Pancreas (tissue), 10 donors: ENCODE data around the gene ACTN4. TPM values are rescaled to one million over a fixed set of nuclear protein-coding genes. Genes with fewer than 3 reads are reported as not detected.

Experiments used
- ATAC-seq, 4 donors: fragments of 200-7000 bp; cut with Tn5 transposase; one replicate each; pipeline versions ENCODE4 v1.8.0 to v1.9.1; 2020; ENCODE audit warnings: mild to moderate bottlenecking in 4 of 4, moderate library complexity in 4 of 4
- DNase-seq, 6 donors: peaks; one replicate each; pipeline ENCODE4 v3.0.0-alpha.2; 2020
- FAIRE-seq: peaks from 2 replicates; lab custom pipeline; 2012; peaks lifted over from hg19 to GRCh38; lab: Jason Lieb, UNC
- H3K27ac ChIP-seq, 4 donors: fragments of 200-600 bp; sonication (generic); 1 replicate in 3 of 4; 2 replicates in 1 of 4; pipeline versions ENCODE4 v1.5.0 to v1.8.0; 2020
- H3K27me3 ChIP-seq, 4 donors: fragments of 200-600 bp; one replicate each; pipeline ENCODE4 v1.8.0; 2021
- H3K36me3 ChIP-seq, 3 donors: fragments of 200-600 bp; sonication (generic) in 1 of 3; one replicate each; pipeline versions ENCODE4 v1.5.0 to v1.8.0; 2020 to 2021
- H3K4me1 ChIP-seq, 3 donors: fragments of 200-600 bp; one replicate each; pipeline ENCODE4 v1.8.0; 2021
- H3K4me3 ChIP-seq, 4 donors: fragments of 200-600 bp; sonication (generic) in 2 of 4; one replicate each; pipeline versions ENCODE4 v1.5.0 to v1.8.0; 2020 to 2021
- H3K9me3 ChIP-seq, 4 donors: fragments of 200-600 bp; one replicate each; pipeline ENCODE4 v1.8.0; 2021
- WGBS, 2 donors: extraction: QIAGEN DNeasy Blood & Tissue Kit; methylation state at CpG; one replicate each; pipeline ENCODE4 v1.1.7; 2013; 5-methylcytosine and 5-hydroxymethylcytosine counted together
- intact Hi-C, 3 donors: fragments of 100-400 bp; cut with DNase I; formaldehyde crosslinking; loops; one replicate each; pipeline versions ENCODE4 v1.11.1 to v1.14.2; 2022
- polyA plus RNA-seq, 2 donors: library from polyadenylated mRNA; stranded (reverse); fragments of 200-250 nt; gene quantifications; one replicate each; pipeline ENCODE4 v1.2.3, GENCODE V29; 2013
- total RNA-seq, 6 donors: library from RNA; stranded (reverse); fragmentation: NEBNext Ultra II Directional in 4 of 6; extraction: Animal tissue kit (Norgen Biotek cat#: 25700) in 4 of 6; gene quantifications; one replicate each; pipeline versions ENCODE4 v1.2.1 to v1.2.4, GENCODE V29; 2021 to 2023
- TF ChIP-seq, protein P1 (sequence below), 4 donors: fragments of 200-600 bp; sonication (generic) in 3 of 4; IDR thresholded peaks; one replicate each; pipeline versions ENCODE4 v1.5.0 to v1.8.0; 2021; ENCODE audit warnings: antibody characterized with exemption in 4 of 4
- donor health status: healthy with polysubstance abuse.
- donor health status: DM: no; HTN: no; CAD: no; lungs with moderate emphysema.
- donor health status: DM: no; HTN: no; CAD: no.
- donor health status: control.
- donor health status: control.
- donor health status: Bipolar disorder and iron deficiency.
- donor health status: DM: yes; HTN: yes; CAD: no.
- donor health status: DM: no; HTN: no; CAD: no.
- donor health status: DM: no; HTN: no; CAD: no.
- donor health status: DM: yes; HTN: yes; CAD: no.

ACTN4 gene
- total and polyA plus RNA-seq, 8 donors = 98.2 to 284 (median 187) TPM

DNA sequence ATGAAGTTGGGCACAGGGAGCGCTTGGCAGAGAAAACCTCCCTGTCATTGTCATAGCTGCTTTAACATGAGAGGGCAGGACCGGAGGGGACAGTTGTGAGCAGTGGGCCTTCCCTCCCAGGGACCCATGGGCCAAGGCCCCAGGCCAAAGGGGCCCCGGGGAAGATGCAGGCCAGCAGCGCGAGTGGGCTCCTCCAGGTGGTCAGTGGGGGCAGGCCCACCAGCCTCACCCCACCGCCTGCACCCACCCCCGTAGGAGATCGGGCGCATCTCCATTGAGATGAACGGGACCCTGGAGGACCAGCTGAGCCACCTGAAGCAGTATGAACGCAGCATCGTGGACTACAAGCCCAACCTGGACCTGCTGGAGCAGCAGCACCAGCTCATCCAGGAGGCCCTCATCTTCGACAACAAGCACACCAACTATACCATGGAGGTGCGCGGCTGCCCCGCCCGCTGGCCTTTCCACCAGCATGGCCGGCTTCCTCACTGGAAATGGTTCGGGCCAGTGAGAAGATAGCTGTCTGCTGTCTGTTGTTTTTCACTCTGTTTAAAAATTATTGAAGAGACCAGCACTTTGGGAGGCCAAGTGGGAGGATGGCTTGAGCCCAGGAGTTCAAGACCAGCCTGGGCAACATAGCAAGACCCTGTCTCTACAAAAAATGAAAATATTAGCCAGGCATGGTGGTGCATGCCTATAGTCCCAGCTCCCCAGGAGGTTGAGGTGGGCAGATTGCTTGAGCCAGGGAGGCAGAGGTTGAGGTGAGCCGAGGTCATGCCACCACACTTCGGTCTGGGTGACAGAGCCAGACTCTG, 78.2 kb downstream of the ACTN4 start:
- H3K4me1 ChIP-seq = peaks cover 0 to 3% (median 0%) of the 10 kb centered on the region in 3 donors
- DNase-seq (peak in 2 of 6 donors; percentile 27 to 49), FAIRE-seq (no peak), ATAC-seq (no peak)
- H3K9me3 ChIP-seq = no peaks in the 10 kb centered on the region
- TF ChIP-seq, protein P1, sequence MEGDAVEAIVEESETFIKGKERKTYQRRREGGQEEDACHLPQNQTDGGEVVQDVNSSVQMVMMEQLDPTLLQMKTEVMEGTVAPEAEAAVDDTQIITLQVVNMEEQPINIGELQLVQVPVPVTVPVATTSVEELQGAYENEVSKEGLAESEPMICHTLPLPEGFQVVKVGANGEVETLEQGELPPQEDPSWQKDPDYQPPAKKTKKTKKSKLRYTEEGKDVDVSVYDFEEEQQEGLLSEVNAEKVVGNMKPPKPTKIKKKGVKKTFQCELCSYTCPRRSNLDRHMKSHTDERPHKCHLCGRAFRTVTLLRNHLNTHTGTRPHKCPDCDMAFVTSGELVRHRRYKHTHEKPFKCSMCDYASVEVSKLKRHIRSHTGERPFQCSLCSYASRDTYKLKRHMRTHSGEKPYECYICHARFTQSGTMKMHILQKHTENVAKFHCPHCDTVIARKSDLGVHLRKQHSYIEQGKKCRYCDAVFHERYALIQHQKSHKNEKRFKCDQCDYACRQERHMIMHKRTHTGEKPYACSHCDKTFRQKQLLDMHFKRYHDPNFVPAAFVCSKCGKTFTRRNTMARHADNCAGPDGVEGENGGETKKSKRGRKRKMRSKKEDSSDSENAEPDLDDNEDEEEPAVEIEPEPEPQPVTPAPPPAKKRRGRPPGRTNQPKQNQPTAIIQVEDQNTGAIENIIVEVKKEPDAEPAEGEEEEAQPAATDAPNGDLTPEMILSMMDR (IDR thresholded peaks at IDR 0.05) = no peak
- intact Hi-C loops = loop anchor here in 1 of 3 donors (5.0 kb wide), 1 partner anchor 78 kb away; the partner anchor contains the start of gene ACTN4
- 93 to 95% methylated on average over 21 of the region's 21 CpGs for WGBS, 2 donors
- no peak overlapping the region for H3K27ac ChIP-seq
- H3K27me3 ChIP-seq = no peaks in the 10 kb centered on the region
- H3K36me3 ChIP-seq = peaks cover 9 to 83% (median 58%) of the 10 kb centered on the region in 3 donors
- H3K4me3 ChIP-seq = no peak overlapping the region

DNA sequence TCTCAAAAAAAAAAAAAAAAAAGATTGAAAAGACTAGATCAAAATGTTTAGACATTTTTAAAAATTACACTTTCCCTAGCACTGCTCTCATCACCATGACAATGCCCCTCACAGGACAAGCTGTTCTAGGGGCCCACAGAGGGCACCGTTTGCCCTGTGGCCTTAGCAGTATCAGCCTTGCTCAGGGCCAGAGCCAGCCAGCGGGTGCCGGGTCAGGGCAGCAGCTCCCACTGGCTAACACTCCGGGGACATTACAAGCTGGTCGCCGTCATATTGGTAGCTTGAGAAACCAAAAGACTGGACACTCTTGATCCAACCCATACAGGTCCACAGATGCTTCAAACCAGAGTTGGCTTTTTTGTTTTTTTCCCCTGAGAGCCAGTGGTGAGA, 78.8 kb downstream of the ACTN4 start:
- WGBS, 2 donors = 92 to 96% methylated on average over 6 of the region's 6 CpGs
- FAIRE-seq (no peak), DNase-seq (peak in 1 of 6 donors; percentile 36), ATAC-seq (no peak)
- Histone ChIP-seq H3K27ac (no peak overlapping the region), H3K36me3 (peaks cover 9 to 77% (median 52%) of the 10 kb centered on the region in 3 donors), H3K4me3 (no peak overlapping the region), H3K4me1 (peaks cover 5 to 9% (median 5%) of the 10 kb centered on the region in 3 donors), H3K9me3 (no peaks in the 10 kb centered on the region), H3K27me3 (no peaks in the 10 kb centered on the region)
- TF ChIP-seq, protein P1 (IDR thresholded peaks at IDR 0.05) = no peak
- intact Hi-C loops = loop anchor here in 1 of 3 donors (5.0 kb wide), 1 partner anchor 79 kb away; the partner anchor contains the start of gene ACTN4

DNA sequence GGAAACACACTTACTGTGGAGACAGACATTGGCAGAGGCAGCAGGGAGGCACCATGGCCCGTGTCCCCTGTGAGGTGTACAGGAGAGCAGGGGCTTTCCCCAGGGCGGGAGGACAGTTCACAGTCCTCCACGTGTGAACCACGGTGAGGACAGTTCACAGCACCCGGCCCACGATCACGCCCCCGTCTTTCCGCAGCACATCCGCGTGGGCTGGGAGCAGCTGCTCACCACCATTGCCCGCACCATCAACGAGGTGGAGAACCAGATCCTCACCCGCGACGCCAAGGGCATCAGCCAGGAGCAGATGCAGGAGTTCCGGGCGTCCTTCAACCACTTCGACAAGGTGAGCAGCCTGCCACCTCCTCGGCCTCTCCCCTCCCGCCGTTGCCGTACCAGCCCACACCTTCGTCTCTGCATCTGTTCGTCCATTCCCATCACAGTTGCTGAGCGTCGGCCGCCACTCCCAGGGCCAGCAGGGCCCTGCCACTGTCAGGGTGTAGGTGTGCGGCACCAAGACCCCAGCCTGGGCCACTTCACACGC, 79.4 kb downstream of the ACTN4 start:
- no peak for ATAC-seq
- no peak for DNase-seq
- no peaks in the 10 kb centered on the region for H3K27me3 ChIP-seq
- WGBS, 2 donors = 85 to 89% methylated on average over 30 of the region's 30 CpGs
- no peaks in the 10 kb centered on the region for H3K9me3 ChIP-seq
- H3K27ac ChIP-seq = no peak overlapping the region
- FAIRE-seq = no peak
- TF ChIP-seq, protein P1 (IDR thresholded peaks at IDR 0.05) = no peak
- H3K36me3 ChIP-seq = peaks cover 9 to 72% (median 49%) of the 10 kb centered on the region in 3 donors
- H3K4me3 ChIP-seq = no peak overlapping the region
- H3K4me1 ChIP-seq = peaks cover 11 to 14% (median 11%) of the 10 kb centered on the region in 3 donors
- intact Hi-C loops = loop anchor here in 1 of 3 donors (5.0 kb wide), 1 partner anchor 80 kb away; the partner anchor contains the start of gene ACTN4

DNA sequence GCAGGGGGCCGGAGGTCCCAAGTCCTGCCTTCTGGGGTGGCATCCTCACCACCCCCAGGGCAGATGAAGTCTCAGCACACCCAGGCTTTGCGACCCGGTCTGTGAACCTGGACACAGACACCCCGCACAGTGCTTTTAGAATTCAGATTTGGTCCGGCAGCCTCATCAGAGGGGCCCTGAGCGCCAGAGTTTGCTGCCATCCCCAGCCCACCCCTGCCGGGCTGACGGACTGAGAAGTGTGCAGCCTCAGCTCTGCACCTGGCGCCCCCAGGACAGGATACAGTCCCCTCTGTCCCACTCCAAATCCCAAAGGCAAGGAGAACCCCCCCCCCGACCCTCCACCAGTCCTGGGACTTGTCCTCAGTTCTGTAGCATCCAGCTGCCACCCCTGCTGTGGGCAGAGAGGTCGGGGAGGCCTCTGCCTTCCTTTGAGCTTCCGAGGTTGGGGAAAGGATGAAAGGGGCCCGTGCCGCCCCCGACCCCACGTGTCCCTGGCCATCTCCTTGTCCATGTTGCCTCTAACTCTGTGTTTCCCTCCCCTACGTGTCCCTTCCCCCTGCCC, 79.9 kb downstream of the ACTN4 start:
- intact Hi-C loops = loop anchor here in 1 of 3 donors (5.0 kb wide), 1 partner anchor 80 kb away; the partner anchor contains the start of gene ACTN4

More for the DNA sequence above, 79.9 kb downstream of the ACTN4 start:
- Histone ChIP-seq H3K27ac (no peak overlapping the region), H3K27me3 (no peaks in the 10 kb centered on the region), H3K4me3 (no peak overlapping the region), H3K36me3 (peaks cover 6 to 66% (median 47%) of the 10 kb centered on the region in 3 donors), H3K4me1 (peaks cover 16 to 19% (median 16%) of the 10 kb centered on the region in 3 donors), H3K9me3 (no peaks in the 10 kb centered on the region)
- FAIRE-seq (no peak), ATAC-seq (no peak), DNase-seq (peak in 2 of 6 donors; percentile 24 to 70)
- TF ChIP-seq, protein P1 (IDR thresholded peaks at IDR 0.05) = no peak
- WGBS, 2 donors = 91 to 95% methylated on average over 16 to 17 of the region's 17 CpGs
